ENCODE data around the gene ARHGAP42.

The ARHGAP42 gene

GRCh38 chr11:100825626-100826025 is 138.5 kb downstream of the ARHGAP42 start:
- TF ChIP-seq, protein P1, sequence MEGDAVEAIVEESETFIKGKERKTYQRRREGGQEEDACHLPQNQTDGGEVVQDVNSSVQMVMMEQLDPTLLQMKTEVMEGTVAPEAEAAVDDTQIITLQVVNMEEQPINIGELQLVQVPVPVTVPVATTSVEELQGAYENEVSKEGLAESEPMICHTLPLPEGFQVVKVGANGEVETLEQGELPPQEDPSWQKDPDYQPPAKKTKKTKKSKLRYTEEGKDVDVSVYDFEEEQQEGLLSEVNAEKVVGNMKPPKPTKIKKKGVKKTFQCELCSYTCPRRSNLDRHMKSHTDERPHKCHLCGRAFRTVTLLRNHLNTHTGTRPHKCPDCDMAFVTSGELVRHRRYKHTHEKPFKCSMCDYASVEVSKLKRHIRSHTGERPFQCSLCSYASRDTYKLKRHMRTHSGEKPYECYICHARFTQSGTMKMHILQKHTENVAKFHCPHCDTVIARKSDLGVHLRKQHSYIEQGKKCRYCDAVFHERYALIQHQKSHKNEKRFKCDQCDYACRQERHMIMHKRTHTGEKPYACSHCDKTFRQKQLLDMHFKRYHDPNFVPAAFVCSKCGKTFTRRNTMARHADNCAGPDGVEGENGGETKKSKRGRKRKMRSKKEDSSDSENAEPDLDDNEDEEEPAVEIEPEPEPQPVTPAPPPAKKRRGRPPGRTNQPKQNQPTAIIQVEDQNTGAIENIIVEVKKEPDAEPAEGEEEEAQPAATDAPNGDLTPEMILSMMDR (IDR thresholded peaks at IDR 0.05; ENCODE audit: control insufficient read depth, insufficient read depth, low read depth, low read length, missing control alignments): no peak

GRCh38 chr11:100827934-100828661 is 141.0 kb downstream of the ARHGAP42 start:
- TF ChIP-seq, protein P1 (IDR thresholded peaks at IDR 0.05; ENCODE audit: control insufficient read depth, insufficient read depth, low read depth, low read length, missing control alignments): no peak
- H3K4me3 ChIP-seq (ENCODE audit: control insufficient read depth, low read depth, low read length): no peak overlapping the region
- DNase-seq (ENCODE audit: low read depth): no peak

More at GRCh38 chr11:100825626-100826025, 138.5 kb downstream of the ARHGAP42 start:
- no peak for DNase-seq (ENCODE audit: low read depth)
- no peak overlapping the region for H3K4me3 ChIP-seq (ENCODE audit: control insufficient read depth, low read depth, low read length)

DNA sequence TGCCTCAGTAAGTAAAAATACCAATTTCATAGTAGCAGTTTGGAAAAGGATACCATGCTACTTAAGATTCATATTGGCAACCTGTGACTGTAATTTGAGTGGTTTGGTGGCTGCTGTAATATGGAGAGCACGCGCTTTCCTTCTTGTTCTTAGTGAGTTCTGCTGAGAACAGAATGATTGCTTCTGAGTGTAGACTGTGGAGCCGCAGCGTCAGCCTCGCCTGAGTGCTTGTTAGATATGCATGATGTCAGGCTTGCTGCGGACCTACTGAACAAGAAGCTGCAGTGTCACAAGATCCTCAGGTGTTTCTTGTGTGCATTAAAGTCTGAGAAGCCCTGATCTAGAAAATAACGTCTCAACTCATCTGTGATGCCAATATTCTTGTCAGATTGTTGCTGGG is 143.2 kb downstream of the ARHGAP42 start:
- TF ChIP-seq, protein P1 (IDR thresholded peaks at IDR 0.05; ENCODE audit: control insufficient read depth, insufficient read depth, low read depth, low read length, missing control alignments): no peak
- no peak overlapping the region for H3K4me3 ChIP-seq (ENCODE audit: control insufficient read depth, low read depth, low read length)
- DNase-seq (ENCODE audit: low read depth): no peak

- H3K4me3 ChIP-seq (ENCODE audit: control insufficient read depth, low read depth, low read length): no peak overlapping the region
- no peak for DNase-seq (ENCODE audit: low read depth)
- TF ChIP-seq, protein P1 (IDR thresholded peaks at IDR 0.05; ENCODE audit: control insufficient read depth, insufficient read depth, low read depth, low read length, missing control alignments): no peak
Observed at GRCh38 chr11:100830978-100831732, 144.1 kb downstream of the ARHGAP42 start.

- TF ChIP-seq, protein P1 (IDR thresholded peaks at IDR 0.05; ENCODE audit: control insufficient read depth, insufficient read depth, low read depth, low read length, missing control alignments): no peak
- no peak for DNase-seq (ENCODE audit: low read depth)
- no peak overlapping the region for H3K4me3 ChIP-seq (ENCODE audit: control insufficient read depth, low read depth, low read length)
Observed at GRCh38 chr11:100831929-100832494, 144.9 kb downstream of the ARHGAP42 start.

- TF ChIP-seq, protein P1 (IDR thresholded peaks at IDR 0.05; ENCODE audit: control insufficient read depth, insufficient read depth, low read depth, low read length, missing control alignments): no peak
- DNase-seq (ENCODE audit: low read depth): no peak
- H3K4me3 ChIP-seq (ENCODE audit: control insufficient read depth, low read depth, low read length): no peak overlapping the region
Observed at GRCh38 chr11:100832829-100833228, 145.7 kb downstream of the ARHGAP42 start.
